Endothelial cell of umbilical vein (primary cell): ENCODE measurements around the gene CNOT4. TPM values are rescaled to one million over a fixed set of nuclear protein-coding genes. Genes with fewer than 3 reads are reported as not detected.

Experiments
- BruUV-seq: library from RNA; stranded (reverse); fragments of 400-500 nt; replicated peaks from 2 replicates; lab custom pipeline; 2021; lab: Mats Ljungman, UMichigan
- CTCF ChIA-PET: fragments of 300-600, 350-600 bp; sonication (Branson Sonifier 250); formaldehyde crosslinking; loops from one replicate; lab custom pipeline; 2021; ENCODE audit warnings: antibody characterized with exemption, inconsistent platforms; lab: Charles Lee
- POLR2A ChIA-PET: fragments of 300-600, 350-600 bp; sonication (Branson Sonifier 250); formaldehyde crosslinking; loops from one replicate; lab custom pipeline; 2021; ENCODE audit warnings: antibody characterized with exemption, inconsistent platforms; lab: Charles Lee
- DNase-seq: peaks from one replicate; pipeline ENCODE4 v3.0.0-alpha.2; 2011; ENCODE audit warnings: low read depth, low spot score
- FAIRE-seq: peaks from 2 replicates; lab custom pipeline; 2011; peaks lifted over from hg19 to GRCh38; lab: Jason Lieb, UNC
- H2AFZ ChIP-seq: 2 replicates; pipeline ENCODE4 v1.6.0; 2012; ENCODE audit warnings: low read depth, low read length, control low read depth, inconsistent platforms
- H3K27ac ChIP-seq: 2 replicates; pipeline ENCODE4 v1.5.1; 2011; ENCODE audit warnings: low read depth, mild to moderate bottlenecking, control low read depth, low read length, moderate library complexity; ENCODE audit not compliant: insufficient read depth
- H3K27me3 ChIP-seq, 2 experiments: 2 replicates each; pipeline versions ENCODE4 v1.6.0 to v1.6.1; 2011; ENCODE audit warnings: low read length in 2 of 2, mixed read lengths in 1 of 2; ENCODE audit not compliant: control insufficient read depth in 2 of 2, insufficient read depth in 2 of 2
- H3K36me3 ChIP-seq, 2 experiments: 2 replicates in 1 of 2; 3 replicates in 1 of 2; pipeline ENCODE4 v1.5.1; 2011; ENCODE audit warnings: low read length in 2 of 2, mild to moderate bottlenecking in 1 of 2, moderate library complexity in 1 of 2; ENCODE audit not compliant: control insufficient read depth in 2 of 2, insufficient read depth in 2 of 2; ENCODE audit errors: extremely low read depth in 1 of 2
- H3K4me1 ChIP-seq: 3 replicates; pipeline ENCODE4 v1.5.1; 2011; ENCODE audit warnings: mild to moderate bottlenecking, low read length; ENCODE audit not compliant: control insufficient read depth, insufficient read depth; ENCODE audit errors: extremely low read depth
- H3K4me2 ChIP-seq: 2 replicates; pipeline ENCODE4 v1.6.1; 2011; ENCODE audit warnings: low read length, control low read depth, mixed read lengths; ENCODE audit not compliant: insufficient read depth
- H3K4me3 ChIP-seq, 3 experiments: fragments of 200-600 bp in 1 of 3; sonication (generic), shearing (Covaris generic) in 1 of 3; replicated peaks in 1 of 3; 2 replicates each; pipeline ENCODE4 v1.5.1; 2011 to 2016; ENCODE audit warnings: control low read depth in 3 of 3, low read length in 3 of 3, mild to moderate bottlenecking in 2 of 3, inconsistent platforms in 1 of 3, low read depth in 1 of 3, moderate library complexity in 1 of 3; ENCODE audit not compliant: insufficient read depth in 1 of 3
- H3K79me2 ChIP-seq: 2 replicates; pipeline ENCODE4 v1.6.0; 2012; ENCODE audit warnings: low read length, inconsistent platforms; ENCODE audit not compliant: control insufficient read depth, insufficient read depth
- H3K9ac ChIP-seq: replicated peaks from 2 replicates; pipeline ENCODE3; 2011; ENCODE audit warnings: low read length, control low read depth; ENCODE audit not compliant: insufficient read depth; ENCODE audit errors: extremely low read depth
- H3K9me1 ChIP-seq: replicated peaks from 3 replicates; pipeline ENCODE4 v1.6.0; 2011; ENCODE audit warnings: mild to moderate bottlenecking, low read length; ENCODE audit not compliant: control insufficient read depth, insufficient read depth; ENCODE audit errors: extremely low read depth
- H3K9me3 ChIP-seq: replicated peaks from 2 replicates; pipeline ENCODE4 v1.5.1; 2012; ENCODE audit warnings: low read length, inconsistent platforms; ENCODE audit not compliant: control insufficient read depth, insufficient read depth
- H4K20me1 ChIP-seq: replicated peaks from 2 replicates; pipeline ENCODE3; 2011; ENCODE audit warnings: mild to moderate bottlenecking, low read length; ENCODE audit not compliant: control insufficient read depth, insufficient read depth; ENCODE audit errors: extremely low read depth
- CTCF ChIP-seq, 2 donors: IDR thresholded peaks; 1 replicate in 1 of 2; 2 replicates in 1 of 2; pipeline ENCODE4 v1.5.1; 2011; ENCODE audit warnings: low read length in 2 of 2, mild to moderate bottlenecking in 2 of 2, moderate library complexity in 2 of 2, control low read depth in 1 of 2, inconsistent platforms in 1 of 2, low read depth in 1 of 2; ENCODE audit not compliant: insufficient read depth in 1 of 2; ENCODE audit errors: extremely low read depth in 1 of 2
- EZH2 ChIP-seq: IDR thresholded peaks from 2 replicates; pipeline ENCODE4 v1.6.1; 2012; ENCODE audit warnings: borderline replicate concordance, low read depth, mild to moderate bottlenecking, moderate library complexity, low read length, inconsistent platforms; ENCODE audit not compliant: severe bottlenecking
- FOS ChIP-seq: IDR thresholded peaks from 2 replicates; pipeline ENCODE4 v1.6.1; 2011; ENCODE audit warnings: mild to moderate bottlenecking, low read length, moderate library complexity, borderline replicate concordance; ENCODE audit not compliant: insufficient read depth
- JUN ChIP-seq: IDR thresholded peaks from 2 replicates; pipeline ENCODE4 v1.6.1; 2011; ENCODE audit warnings: borderline replicate concordance, low read depth; ENCODE audit not compliant: insufficient read length, insufficient read depth
- MAX ChIP-seq: IDR thresholded peaks from 2 replicates; pipeline ENCODE4 v1.6.1; 2011; ENCODE audit not compliant: insufficient read depth, insufficient read length
- MYC ChIP-seq: IDR thresholded peaks from one replicate; pipeline ENCODE4 v1.6.1; 2011; ENCODE audit warnings: mild to moderate bottlenecking, low read depth, low read length
- POLR2A ChIP-seq: IDR thresholded peaks from 2 replicates; pipeline ENCODE4 v1.6.1; 2012; ENCODE audit warnings: low read depth, mild to moderate bottlenecking, control low read depth, low read length
- dilution Hi-C: fragments of 300-500 bp; cut with MboI; formaldehyde crosslinking; loops from one replicate; pipeline ENCODE4 v1.15.0; 2019; ENCODE audit warnings: low sequenced_read_pairs; ENCODE audit not compliant: extremely low pct_ligation_motif_present
- intact Hi-C: fragments of 100-400 bp; cut with micrococcal nuclease; formaldehyde crosslinking; loops from one replicate; pipeline ENCODE4 v1.10.0; 2022
- polyA plus RNA-seq, 4 experiments: library from polyadenylated mRNA; depleted of rRNA in 3 of 4; stranded (reverse) in 3 of 4; unstranded in 1 of 4; fragments of >200 nt; gene quantifications; 2 replicates each; pipeline versions ENCODE4 v1.2.1 to v1.2.3, GENCODE V29; 2011 to 2012; ENCODE audit warnings: missing spikeins in 1 of 4
- total RNA-seq: library from RNA; stranded (reverse); gene quantifications from 2 replicates; pipeline ENCODE4 v1.2.3, GENCODE V29; 2021

CNOT4 gene
- total and polyA plus RNA-seq, 2 donors (not counting 3 experiments of a cell fraction or from before 2014, with no cell fraction given), result 10.3 to 21.7 TPM

- Histone ChIP-seq H3K4me1 (peaks cover 19% of the 10 kb centered on the region), H3K27me3 (no peaks in the 10 kb centered on the region), H3K9me3 (no peaks in the 10 kb centered on the region), H3K9ac (peak overlapping the region; percentile 89), H3K4me2 (peak overlapping the region; percentile 93), H2AFZ (peak overlapping the region; percentile 84), H3K4me3 (peak overlapping the region; percentile 92 to 95 (median 93)), H4K20me1 (peaks cover 3% of the 10 kb centered on the region), H3K27ac (peak overlapping the region; percentile 83), H3K79me2 (peaks cover 53% of the 10 kb centered on the region), H3K36me3 (no peaks in the 10 kb centered on the region), H3K9me1 (no peaks in the 10 kb centered on the region)
- DNase-seq (peak; percentile 67), FAIRE-seq (peak; percentile 18)
- dilution Hi-C loops, result no loop called here
- TF ChIP-seq JUN (no peak), CTCF (IDR thresholded peaks at IDR 0.05; ENCODE audit: extremely low read depth in 1 of 2, insufficient read depth in 1 of 2, low read depth in 1 of 2, low read length in 2 of 2) (no peak), EZH2 (no peak), MYC (no peak), FOS (no peak), MAX (no peak), POLR2A (no peak)
- intact Hi-C loops, result loop anchor here (2.0 kb wide), 1 partner anchor 94 kb away; no protein-coding TSS in a partner anchor
- POLR2A ChIA-PET, result no interaction called here
- BruUV-seq, result TSS peak; percentile 49
- CTCF ChIA-PET, result interaction anchor here (0.6 to 1.8 kb wide), 4 partner anchors 94 to 235 kb away, joined by 3 to 6 read pairs (median 4); partner anchors contain the start of gene STMP1
Measured at GRCh38 chr7:135508883-135509588, 866 bp downstream of the CNOT4 start.
